ENCODE data around the gene SRRM2. TPM values are rescaled to one million over a fixed set of nuclear protein-coding genes. Genes with fewer than 3 reads are reported as not detected.

The SRRM2 gene
- total and polyA plus RNA-seq, 9 of the 15 experiments (the other 6 are each of a cell fraction or from before 2014, with no cell fraction given): 26.7 to 563 (median 81.1) TPM

DNA sequence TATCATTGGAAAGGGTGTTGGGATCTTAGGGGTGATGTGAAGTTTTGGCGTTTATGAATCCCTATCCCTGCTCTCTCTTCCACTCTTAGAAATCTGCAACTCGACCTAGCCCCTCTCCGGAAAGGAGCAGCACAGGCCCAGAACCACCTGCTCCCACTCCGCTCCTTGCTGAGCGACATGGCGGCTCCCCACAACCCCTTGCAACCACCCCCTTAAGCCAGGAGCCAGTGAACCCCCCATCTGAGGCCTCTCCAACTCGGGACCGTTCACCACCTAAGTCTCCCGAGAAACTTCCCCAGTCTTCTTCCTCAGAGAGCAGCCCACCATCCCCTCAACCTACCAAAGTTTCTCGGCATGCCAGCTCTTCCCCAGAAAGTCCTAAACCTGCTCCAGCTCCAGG is 9.0 kb downstream of the SRRM2 start:
- Histone ChIP-seq H3K4me2 (ENCODE audit: insufficient read depth, low read length) (no peak overlapping the region), H3K9me3 (replicated peaks; ENCODE audit: control insufficient read depth, insufficient read depth, low read depth, low read length) (peaks cover 20% of the 10 kb centered on the region), H4K20me1 (replicated peaks; ENCODE audit: control insufficient read depth, insufficient read depth, low read length) (peaks cover 3% of the 10 kb centered on the region; the same call in 1 of the 2 replicates), H3K9ac (ENCODE audit: insufficient read depth in 1 of 2, low read depth in 2 of 2, low read length in 2 of 2) (no peak overlapping the region), H3K9me1 (ENCODE audit: control insufficient read depth, insufficient read depth, low read length) (no peaks in the 10 kb centered on the region), H3K79me2 (ENCODE audit: control insufficient read depth, insufficient read depth, low read length) (peaks cover 99% of the 10 kb centered on the region), H3K4me1 (replicated peaks in 1 of 2; ENCODE audit: control insufficient read depth in 2 of 2, insufficient read depth in 2 of 2, low read length in 2 of 2) (peaks cover 0 to 5% of the 10 kb centered on the region in 2 experiments; a peak in 1 of 5 replicates), H3K27me3 (ENCODE audit: control insufficient read depth in 2 of 2, insufficient read depth in 2 of 2, low read length in 2 of 2) (no peaks in the 10 kb centered on the region), H2AFZ (ENCODE audit: low read depth, low read length) (no peak overlapping the region), H3K36me3 (ENCODE audit: control insufficient read depth, insufficient read depth, low read length) (peaks cover 100% of the 10 kb centered on the region), H3K27ac (ENCODE audit: extremely low read depth, low read depth, low read length) (no peak overlapping the region), H3K4me3 (no peak overlapping the region)
- BruUV-seq (replicated peaks): no TSS peak
- WGBS (ENCODE audit: insufficient coverage, low coverage, missing lambda C conversion rate): 98% methylated on average over 10 of the region's 10 CpGs
- intact Hi-C loops (cut with micrococcal nuclease): no loop called here
- CTCF ChIA-PET (ENCODE audit: low intra/inter-chr PET ratio): no interaction called here
- POLR2A ChIA-PET: interaction anchor here (0.7 kb wide), 1 partner anchor 9 kb away, joined by 4 read pairs; the partner anchor contains the start of gene SRRM2
- DNase-seq (ENCODE audit: extremely low read depth in 1 of 4, low spot score in 3 of 4) (no peak), FAIRE-seq (no peak), ATAC-seq (no peak)
- in situ Hi-C loops (cut with MboI): no loop called here
- TF ChIP-seq SRSF3 (IDR thresholded peaks at IDR 0.05; ENCODE audit: insufficient read depth, low read length) (no peak), COPS2 (conservative IDR thresholded peaks at IDR 0.05) (no peak)

DNA sequence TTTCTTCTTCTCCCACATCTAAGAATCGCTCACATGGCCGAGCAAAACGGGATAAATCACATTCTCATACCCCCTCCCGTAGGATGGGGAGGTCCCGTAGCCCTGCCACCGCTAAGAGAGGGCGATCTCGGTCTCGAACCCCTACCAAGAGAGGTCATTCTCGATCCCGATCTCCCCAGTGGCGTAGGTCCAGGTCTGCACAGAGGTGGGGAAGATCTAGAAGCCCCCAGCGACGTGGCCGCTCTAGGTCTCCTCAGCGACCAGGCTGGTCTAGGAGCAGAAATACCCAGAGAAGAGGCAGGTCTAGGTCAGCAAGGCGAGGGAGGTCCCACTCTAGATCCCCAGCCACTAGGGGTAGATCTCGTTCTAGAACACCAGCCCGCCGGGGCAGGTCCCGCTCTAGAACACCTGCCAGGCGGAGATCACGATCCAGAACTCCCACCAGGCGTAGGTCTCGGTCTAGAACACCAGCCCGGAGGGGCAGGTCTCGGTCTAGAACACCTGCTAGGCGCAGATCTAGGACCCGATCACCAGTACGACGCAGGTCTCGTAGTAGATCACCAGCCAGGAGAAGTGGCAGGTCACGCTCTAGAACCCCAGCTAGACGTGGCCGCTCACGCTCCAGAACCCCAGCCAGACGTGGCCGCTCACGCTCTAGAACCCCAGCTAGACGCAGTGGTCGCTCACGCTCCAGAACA is 9.6 kb downstream of the SRRM2 start:
- Histone ChIP-seq H3K79me2 (ENCODE audit: control insufficient read depth, insufficient read depth, low read length) (peaks cover 99% of the 10 kb centered on the region), H3K27ac (ENCODE audit: extremely low read depth, low read depth, low read length) (no peak overlapping the region), H3K27me3 (ENCODE audit: control insufficient read depth in 2 of 2, insufficient read depth in 2 of 2, low read length in 2 of 2) (no peaks in the 10 kb centered on the region), H2AFZ (ENCODE audit: low read depth, low read length) (no peak overlapping the region), H3K4me3 (no peak overlapping the region), H3K9me3 (replicated peaks; ENCODE audit: control insufficient read depth, insufficient read depth, low read depth, low read length) (peaks cover 20% of the 10 kb centered on the region), H3K36me3 (ENCODE audit: control insufficient read depth, insufficient read depth, low read length) (peaks cover 100% of the 10 kb centered on the region), H3K4me2 (ENCODE audit: insufficient read depth, low read length) (no peak overlapping the region), H3K9ac (ENCODE audit: insufficient read depth in 1 of 2, low read depth in 2 of 2, low read length in 2 of 2) (no peak overlapping the region), H3K9me1 (ENCODE audit: control insufficient read depth, insufficient read depth, low read length) (no peaks in the 10 kb centered on the region), H4K20me1 (replicated peaks; ENCODE audit: control insufficient read depth, insufficient read depth, low read length) (no peaks in the 10 kb centered on the region; the same call in none of the 2 replicates), H3K4me1 (replicated peaks in 1 of 2; ENCODE audit: control insufficient read depth in 2 of 2, insufficient read depth in 2 of 2, low read length in 2 of 2) (peaks cover 0 to 10% of the 10 kb centered on the region in 2 experiments; a peak in 2 of 5 replicates)
- ATAC-seq (no peak), FAIRE-seq (no peak), DNase-seq (ENCODE audit: extremely low read depth in 1 of 4, low spot score in 3 of 4) (no peak)
- BruUV-seq (replicated peaks): no TSS peak
- in situ Hi-C loops (cut with MboI) (no loop called here), intact Hi-C loops (cut with micrococcal nuclease) (no loop called here)
- ChIA-PET CTCF (ENCODE audit: low intra/inter-chr PET ratio) (no interaction called here), POLR2A (interaction anchor here (0.6 to 9.0 kb wide), 6 partner anchors 9 to 600 kb away, joined by 3 to 96 read pairs (median 4); partner anchors contain the start of gene SRRM2)
- WGBS (ENCODE audit: insufficient coverage, low coverage, missing lambda C conversion rate): 97% methylated on average over 36 of the region's 42 CpGs
- no peak for TF ChIP-seq HSF4 (CRISPR knock-in tag; IDR thresholded peaks at IDR 0.05; ENCODE audit: borderline replicate concordance)
- peak in 1 of 2 experiments; percentile 74; a peak in 1 of 4 replicates for TF ChIP-seq KDM1A (IDR thresholded peaks at IDR 0.05)
- TF ChIP-seq, protein P1, sequence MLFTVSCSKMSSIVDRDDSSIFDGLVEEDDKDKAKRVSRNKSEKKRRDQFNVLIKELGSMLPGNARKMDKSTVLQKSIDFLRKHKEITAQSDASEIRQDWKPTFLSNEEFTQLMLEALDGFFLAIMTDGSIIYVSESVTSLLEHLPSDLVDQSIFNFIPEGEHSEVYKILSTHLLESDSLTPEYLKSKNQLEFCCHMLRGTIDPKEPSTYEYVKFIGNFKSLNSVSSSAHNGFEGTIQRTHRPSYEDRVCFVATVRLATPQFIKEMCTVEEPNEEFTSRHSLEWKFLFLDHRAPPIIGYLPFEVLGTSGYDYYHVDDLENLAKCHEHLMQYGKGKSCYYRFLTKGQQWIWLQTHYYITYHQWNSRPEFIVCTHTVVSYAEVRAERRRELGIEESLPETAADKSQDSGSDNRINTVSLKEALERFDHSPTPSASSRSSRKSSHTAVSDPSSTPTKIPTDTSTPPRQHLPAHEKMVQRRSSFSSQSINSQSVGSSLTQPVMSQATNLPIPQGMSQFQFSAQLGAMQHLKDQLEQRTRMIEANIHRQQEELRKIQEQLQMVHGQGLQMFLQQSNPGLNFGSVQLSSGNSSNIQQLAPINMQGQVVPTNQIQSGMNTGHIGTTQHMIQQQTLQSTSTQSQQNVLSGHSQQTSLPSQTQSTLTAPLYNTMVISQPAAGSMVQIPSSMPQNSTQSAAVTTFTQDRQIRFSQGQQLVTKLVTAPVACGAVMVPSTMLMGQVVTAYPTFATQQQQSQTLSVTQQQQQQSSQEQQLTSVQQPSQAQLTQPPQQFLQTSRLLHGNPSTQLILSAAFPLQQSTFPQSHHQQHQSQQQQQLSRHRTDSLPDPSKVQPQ (CRISPR knock-in tag; IDR thresholded peaks at IDR 0.05; ENCODE audit: borderline replicate concordance): no peak
- TF ChIP-seq, protein P2, sequence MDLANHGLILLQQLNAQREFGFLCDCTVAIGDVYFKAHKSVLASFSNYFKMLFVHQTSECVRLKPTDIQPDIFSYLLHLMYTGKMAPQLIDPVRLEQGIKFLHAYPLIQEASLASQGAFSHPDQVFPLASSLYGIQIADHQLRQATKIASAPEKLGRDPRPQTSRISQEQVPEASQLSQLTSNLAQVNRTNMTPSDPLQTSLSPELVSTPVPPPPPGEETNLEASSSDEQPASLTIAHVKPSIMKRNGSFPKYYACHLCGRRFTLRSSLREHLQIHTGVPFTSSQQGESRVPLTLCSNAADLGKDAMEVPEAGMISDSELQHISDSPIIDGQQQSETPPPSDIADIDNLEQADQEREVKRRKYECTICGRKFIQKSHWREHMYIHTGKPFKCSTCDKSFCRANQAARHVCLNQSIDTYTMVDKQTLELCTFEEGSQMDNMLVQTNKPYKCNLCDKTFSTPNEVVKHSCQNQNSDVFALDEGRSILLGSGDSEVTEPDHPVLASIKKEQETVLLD (IDR thresholded peaks at IDR 0.05): no peak
- no peak for TF ChIP-seq BRD4 (IDR thresholded peaks at IDR 0.05)
- TF ChIP-seq, protein P3, sequence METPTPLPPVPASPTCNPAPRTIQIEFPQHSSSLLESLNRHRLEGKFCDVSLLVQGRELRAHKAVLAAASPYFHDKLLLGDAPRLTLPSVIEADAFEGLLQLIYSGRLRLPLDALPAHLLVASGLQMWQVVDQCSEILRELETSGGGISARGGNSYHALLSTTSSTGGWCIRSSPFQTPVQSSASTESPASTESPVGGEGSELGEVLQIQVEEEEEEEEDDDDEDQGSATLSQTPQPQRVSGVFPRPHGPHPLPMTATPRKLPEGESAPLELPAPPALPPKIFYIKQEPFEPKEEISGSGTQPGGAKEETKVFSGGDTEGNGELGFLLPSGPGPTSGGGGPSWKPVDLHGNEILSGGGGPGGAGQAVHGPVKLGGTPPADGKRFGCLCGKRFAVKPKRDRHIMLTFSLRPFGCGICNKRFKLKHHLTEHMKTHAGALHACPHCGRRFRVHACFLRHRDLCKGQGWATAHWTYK (CRISPR knock-in tag; IDR thresholded peaks at IDR 0.05): 0 out of 2 replicates have a peak, but pooled peaks have one; percentile 37
